HL-60 (cell line): ENCODE results near the gene NOP10.

Experiments used
- DNase-seq, 2 experiments: peaks; one replicate each; pipeline ENCODE4 v3.0.0-alpha.2; 2010 to 2020; ENCODE audit warnings: low read depth in 1 of 2, low spot score in 1 of 2
- H3K27ac ChIP-seq: fragments of 250-450 bp; sonication (Bioruptor Pico); replicated peaks from 2 replicates; pipeline ENCODE4 v1.5.1; 2020; ENCODE audit warnings: mild to moderate bottlenecking, moderate library complexity
- H3K27me3 ChIP-seq: fragments of 250-450 bp; sonication (Bioruptor Pico); 2 replicates; pipeline ENCODE4 v1.5.1; 2021; ENCODE audit warnings: mild to moderate bottlenecking, moderate library complexity; ENCODE audit not compliant: insufficient read depth, poor library complexity, severe bottlenecking
- H3K4me3 ChIP-seq: replicated peaks from 2 replicates; pipeline ENCODE4 v1.5.1; 2011; ENCODE audit warnings: mild to moderate bottlenecking, control low read depth, low read length; ENCODE audit not compliant: insufficient read depth
- CTCF ChIP-seq: IDR thresholded peaks from one replicate; pipeline ENCODE4 v1.5.1; 2011; ENCODE audit warnings: low read length, control low read depth, inconsistent platforms; ENCODE audit not compliant: insufficient read depth
- GABPA ChIP-seq: IDR thresholded peaks from 2 replicates; pipeline ENCODE4 v1.6.1; 2012; ENCODE audit warnings: low read depth
- POLR2AphosphoS5 ChIP-seq: IDR thresholded peaks from 2 replicates; pipeline ENCODE4 v1.6.1; 2012; ENCODE audit warnings: low read depth
- REST ChIP-seq: IDR thresholded peaks from 2 replicates; pipeline ENCODE4 v1.6.1; 2012; ENCODE audit warnings: low read depth; ENCODE audit not compliant: insufficient replicate concordance
- SPI1 ChIP-seq: IDR thresholded peaks from 2 replicates; pipeline ENCODE4 v1.6.1; 2012; ENCODE audit warnings: low read depth, mild to moderate bottlenecking, borderline replicate concordance

Gene NOP10

GRCh38 chr15:34370129-34370528, 27.2 kb upstream of the NOP10 start:
- no peak for DNase-seq
- H3K27ac ChIP-seq, result no peak overlapping the region
- no peaks in the 10 kb centered on the region for H3K27me3 ChIP-seq
- TF ChIP-seq CTCF (no peak), GABPA (no peak), POLR2AphosphoS5 (no peak), REST (no peak), SPI1 (no peak)
- H3K4me3 ChIP-seq, result no peak overlapping the region

- H3K27ac ChIP-seq, result peak within 1 kb of the TSS; percentile 87
- TF ChIP-seq REST (no peak), CTCF (peak; percentile 75), GABPA (no peak), POLR2AphosphoS5 (peak; percentile 53), SPI1 (no peak)
Measured at GRCh38 chr15:34367101-34368081, 24.5 kb upstream of the NOP10 start, which contains the start of gene LPCAT4. LPCAT4 (minus strand) TSS chr15:34367196; CDS start chr15:34367100, 96 bp downstream.

GRCh38 chr15:34366271-34367065, 23.5 kb upstream of the NOP10 start:
- TF ChIP-seq GABPA, result no peak
- no peak for TF ChIP-seq POLR2AphosphoS5
- TF ChIP-seq REST, result no peak
- TF ChIP-seq CTCF, result no peak
- TF ChIP-seq SPI1, result no peak
- no peaks in the 10 kb centered on the region for H3K27me3 ChIP-seq
- H3K27ac ChIP-seq, result peak overlapping the region; percentile 60
- H3K4me3 ChIP-seq, result peak overlapping the region; percentile 97
- peak; percentile 58 to 64 for DNase-seq

More at GRCh38 chr15:34367101-34368081, 24.5 kb upstream of the NOP10 start, which contains the start of gene LPCAT4:
- Histone ChIP-seq H3K4me3 (peak within 1 kb of the TSS; percentile 97), H3K27me3 (no peaks in the 10 kb centered on the region)
- peak; percentile 79 to 88 for DNase-seq
